Fibroblast of lung (primary cell): ENCODE measurements around the gene CTBP2. TPM values are rescaled to one million over a fixed set of nuclear protein-coding genes. Genes with fewer than 3 reads are reported as not detected.
A peak's percentile ranks its signal among the peaks of the same experiment; 100 is the strongest.

Source experiments
- DNase-seq, 2 donors: peaks; one replicate each; pipeline versions ENCODE4 v3.0.0 to v3.0.0-alpha.2; 2010; ENCODE audit warnings: low read depth in 2 of 2
- H2AFZ ChIP-seq: 2 replicates; pipeline ENCODE4 v1.5.1; 2012; ENCODE audit warnings: low read length, control low read depth, inconsistent platforms
- H3K27ac ChIP-seq: 2 replicates; pipeline ENCODE4 v1.5.1; 2011; ENCODE audit warnings: low read length, control low read depth; ENCODE audit not compliant: insufficient read depth
- H3K27me3 ChIP-seq: 2 replicates; pipeline ENCODE4 v1.5.1; 2011; ENCODE audit warnings: mild to moderate bottlenecking, low read length; ENCODE audit not compliant: control insufficient read depth, insufficient read depth
- H3K36me3 ChIP-seq: 2 replicates; pipeline ENCODE4 v1.5.1; 2011; ENCODE audit warnings: low read length; ENCODE audit not compliant: control insufficient read depth, insufficient read depth
- H3K4me1 ChIP-seq: 2 replicates; pipeline ENCODE4 v1.5.1; 2011; ENCODE audit warnings: low read length; ENCODE audit not compliant: control insufficient read depth, insufficient read depth; ENCODE audit errors: extremely low read depth
- H3K4me2 ChIP-seq: 2 replicates; pipeline ENCODE4 v1.5.1; 2011; ENCODE audit warnings: low read length, control low read depth; ENCODE audit not compliant: insufficient read depth; ENCODE audit errors: extremely low read depth
- H3K4me3 ChIP-seq, 4 experiments: fragments of 200-600 bp in 1 of 4; sonication (generic) in 1 of 4; replicated peaks in 1 of 4; 2 replicates each; pipeline ENCODE4 v1.5.1; 2011 to 2016; ENCODE audit warnings: low read length in 4 of 4, low read depth in 3 of 4, mild to moderate bottlenecking in 3 of 4, control low read depth in 2 of 4, inconsistent platforms in 1 of 4, mixed read lengths in 1 of 4; ENCODE audit not compliant: insufficient read depth in 1 of 4; ENCODE audit errors: control extremely low read depth in 1 of 4
- H3K79me2 ChIP-seq: 2 replicates; pipeline ENCODE4 v1.5.1; 2012; ENCODE audit warnings: mild to moderate bottlenecking, low read length, inconsistent platforms; ENCODE audit not compliant: control insufficient read depth, insufficient read depth
- H3K9ac ChIP-seq: 2 replicates; pipeline ENCODE4 v1.5.1; 2011; ENCODE audit warnings: mild to moderate bottlenecking, low read length, control low read depth; ENCODE audit not compliant: insufficient read depth
- H3K9me3 ChIP-seq: 2 replicates; pipeline ENCODE4 v1.5.1; 2012; ENCODE audit warnings: low read depth, low read length; ENCODE audit not compliant: control insufficient read depth, insufficient read depth
- H4K20me1 ChIP-seq: 2 replicates; pipeline ENCODE4 v1.5.1; 2011; ENCODE audit warnings: low read length; ENCODE audit not compliant: control insufficient read depth, insufficient read depth; ENCODE audit errors: extremely low read depth
- CTCF ChIP-seq, 2 donors: IDR thresholded peaks in 1 of 2; conservative IDR thresholded peaks in 1 of 2; 1 replicate in 1 of 2; 2 replicates in 1 of 2; pipeline ENCODE4 v1.5.1; 2011 to 2012; ENCODE audit warnings: low read length in 2 of 2, control low read depth in 1 of 2, inconsistent platforms in 1 of 2, low read depth in 1 of 2, mild to moderate bottlenecking in 1 of 2
- EZH2 ChIP-seq: IDR thresholded peaks from 2 replicates; pipeline ENCODE4 v1.5.1; 2012; ENCODE audit warnings: low read length, control low read depth, mild to moderate bottlenecking; ENCODE audit errors: missing control alignments
- polyA plus RNA-seq, 2 donors: library from polyadenylated mRNA; depleted of rRNA in 1 of 2; stranded (reverse) in 1 of 2; unstranded in 1 of 2; fragments of >200 nt; gene quantifications; 2 replicates each; pipeline ENCODE4 v1.2.1, GENCODE V29; 2011 to 2012; ENCODE audit warnings: missing spikeins in 1 of 2
- total RNA-seq: library from RNA; depleted of rRNA; stranded (reverse); fragments of >200 nt; gene quantifications from 2 replicates; pipeline ENCODE4 v1.2.1, GENCODE V29; 2014

CTBP2 gene
- total and polyA plus RNA-seq, 2 donors (not counting 1 experiment from before 2014, with no cell fraction given): 72.1 to 73.3 TPM

- no peaks in the 10 kb centered on the region for H3K79me2 ChIP-seq
- H3K4me3 ChIP-seq: no peak overlapping the region
- no peaks in the 10 kb centered on the region for H3K36me3 ChIP-seq
- H3K27ac ChIP-seq: no peak overlapping the region
- no peaks in the 10 kb centered on the region for H3K27me3 ChIP-seq
- peak; percentile 18 to 75 for DNase-seq
- H3K9ac ChIP-seq: no peak overlapping the region
- H2AFZ ChIP-seq: no peak overlapping the region
- H3K9me3 ChIP-seq: no peaks in the 10 kb centered on the region
- no peaks in the 10 kb centered on the region for H3K4me1 ChIP-seq
- no peak overlapping the region for H3K4me2 ChIP-seq
- H4K20me1 ChIP-seq: no peaks in the 10 kb centered on the region
- no peak for TF ChIP-seq CTCF (conservative IDR thresholded peaks at IDR 0.05 in 1 of 2, IDR thresholded peaks at IDR 0.05 in 1 of 2; ENCODE audit: low read depth in 1 of 2, low read length in 2 of 2)
- no peak for TF ChIP-seq EZH2
Observed at GRCh38 chr10:125201108-125201524, 40.8 kb upstream of the CTBP2 start.

- Histone ChIP-seq H2AFZ (no peak overlapping the region), H3K79me2 (no peaks in the 10 kb centered on the region), H3K36me3 (no peaks in the 10 kb centered on the region), H3K9ac (no peak overlapping the region), H3K4me1 (no peaks in the 10 kb centered on the region), H4K20me1 (no peaks in the 10 kb centered on the region), H3K4me3 (no peak overlapping the region), H3K4me2 (no peak overlapping the region), H3K27ac (no peak overlapping the region), H3K27me3 (no peaks in the 10 kb centered on the region), H3K9me3 (no peaks in the 10 kb centered on the region)
- DNase-seq: no peak
- no peak for TF ChIP-seq EZH2
- no peak for TF ChIP-seq CTCF (conservative IDR thresholded peaks at IDR 0.05 in 1 of 2, IDR thresholded peaks at IDR 0.05 in 1 of 2; ENCODE audit: low read depth in 1 of 2, low read length in 2 of 2)
Observed at GRCh38 chr10:125200396-125200795, 40.0 kb upstream of the CTBP2 start.

- H3K79me2 ChIP-seq: no peaks in the 10 kb centered on the region
- no peak for DNase-seq
- no peak overlapping the region for H3K4me2 ChIP-seq
- no peak overlapping the region for H3K27ac ChIP-seq
- H3K9me3 ChIP-seq: no peaks in the 10 kb centered on the region
- no peaks in the 10 kb centered on the region for H3K36me3 ChIP-seq
- no peak overlapping the region for H3K4me3 ChIP-seq
- H3K27me3 ChIP-seq: no peaks in the 10 kb centered on the region
- no peak overlapping the region for H2AFZ ChIP-seq
- H4K20me1 ChIP-seq: no peaks in the 10 kb centered on the region
- no peaks in the 10 kb centered on the region for H3K4me1 ChIP-seq
- no peak overlapping the region for H3K9ac ChIP-seq
- TF ChIP-seq EZH2 (no peak), CTCF (conservative IDR thresholded peaks at IDR 0.05 in 1 of 2, IDR thresholded peaks at IDR 0.05 in 1 of 2; ENCODE audit: low read depth in 1 of 2, low read length in 2 of 2) (no peak)
Observed at GRCh38 chr10:125199270-125199669, 38.9 kb upstream of the CTBP2 start.
